HepG2 (cell line): Measurements from ENCODE around the gene ZG16. TPM values are rescaled to one million over a fixed set of nuclear protein-coding genes. Genes with fewer than 3 reads are reported as not detected.

Source experiments
- CBX1 ChIP-seq: IDR thresholded peaks from one replicate; pipeline ENCODE4 v1.6.1; 2016; ENCODE audit warnings: antibody characterized with exemption, low read depth
- CHD4 ChIP-seq: fragments of 200-600 bp; sonication (generic); IDR thresholded peaks from 2 replicates; pipeline ENCODE4 v1.7.0; 2017; ENCODE audit warnings: mild to moderate bottlenecking, low read length, borderline replicate concordance
- EEA1 ChIP-seq: sonication (generic); formaldehyde crosslinking; IDR thresholded peaks from 2 replicates; pipeline ENCODE4 v1.5.1; 2020; ENCODE audit warnings: mild to moderate bottlenecking, missing genetic modification reagents, borderline replicate concordance
- MIER3 ChIP-seq: IDR thresholded peaks from 2 replicates; pipeline ENCODE4 v1.6.1; 2016; ENCODE audit warnings: missing compliant biosample characterization, borderline replicate concordance
- MZF1 ChIP-seq: sonication (generic); formaldehyde crosslinking; IDR thresholded peaks from 2 replicates; pipeline ENCODE4 v1.8.1; 2023; ENCODE audit warnings: mild to moderate bottlenecking, missing genetic modification reagents, borderline replicate concordance
- PLRG1 ChIP-seq: fragments of 450-650 bp; conservative IDR thresholded peaks from 2 replicates; pipeline ENCODE4 v1.6.1; 2016
- RBAK ChIP-seq: sonication (generic); formaldehyde crosslinking; IDR thresholded peaks from 2 replicates; pipeline ENCODE4 v1.5.1; 2020; ENCODE audit warnings: mild to moderate bottlenecking, missing genetic modification reagents
- RELA ChIP-seq: sonication (generic); formaldehyde crosslinking; IDR thresholded peaks from 2 replicates; pipeline ENCODE4 v1.4.0; 2020; ENCODE audit warnings: missing genetic modification reagents
- SMYD3 ChIP-seq: sonication (generic); formaldehyde crosslinking; IDR thresholded peaks from 2 replicates; pipeline ENCODE4 v1.8.1; 2023; ENCODE audit warnings: mild to moderate bottlenecking, missing genetic modification reagents
- TBL1XR1 ChIP-seq: fragments of 150-350 bp; IDR thresholded peaks from 2 replicates; pipeline ENCODE4 v1.6.1; 2014; ENCODE audit warnings: borderline replicate concordance, low read length; ENCODE audit not compliant: partially characterized antibody
- ZNF552 ChIP-seq: sonication (generic); formaldehyde crosslinking; IDR thresholded peaks from 2 replicates; pipeline ENCODE4 v1.9.0; 2022; ENCODE audit warnings: missing genetic modification reagents, mild to moderate bottlenecking, borderline replicate concordance
- ZNF569 ChIP-seq: sonication (generic); formaldehyde crosslinking; IDR thresholded peaks from 2 replicates; pipeline ENCODE4 v1.5.0; 2020; ENCODE audit warnings: mild to moderate bottlenecking, missing genetic modification reagents, moderate library complexity, borderline replicate concordance
- ZNF619 ChIP-seq: sonication (generic); formaldehyde crosslinking; IDR thresholded peaks from 2 replicates; pipeline ENCODE4 v1.4.0; 2020; ENCODE audit warnings: mild to moderate bottlenecking, missing genetic modification reagents
- polyA plus RNA-seq, 8 experiments: library from polyadenylated mRNA; depleted of rRNA in 3 of 8; stranded (reverse) in 7 of 8; unstranded in 1 of 8; fragments of >200 nt; fragmentation: Illumina TruSeq in 4 of 8; extraction: Trizol in 4 of 8; gene quantifications; 2 replicates each; pipeline versions ENCODE4 v1.2.1 to v1.2.3, GENCODE V29; 2011 to 2016; ENCODE audit warnings: low read depth in 4 of 8, missing spikeins in 1 of 8, mixed read lengths in 1 of 8; ENCODE audit not compliant: insufficient read depth in 1 of 8
- total RNA-seq, 5 experiments: library from RNA; depleted of rRNA; stranded (reverse); fragments of >200 nt; fragmentation: Illumina TruSeq; extraction: Trizol; gene quantifications; 2 replicates each; pipeline ENCODE4 v1.2.3, GENCODE V29; 2016; ENCODE audit warnings: low read depth in 1 of 5
- TF ChIP-seq, protein P1 (sequence below): sonication (generic); formaldehyde crosslinking; IDR thresholded peaks from 2 replicates; pipeline ENCODE4 v1.4.0; 2020; ENCODE audit warnings: missing genetic modification reagents
- TF ChIP-seq, protein P2 (sequence below): sonication (generic); formaldehyde crosslinking; IDR thresholded peaks from 2 replicates; pipeline ENCODE4 v1.4.0; 2020; ENCODE audit warnings: missing genetic modification reagents, mild to moderate bottlenecking, borderline replicate concordance
- TF ChIP-seq, protein P3 (sequence below): sonication (generic); formaldehyde crosslinking; IDR thresholded peaks from 2 replicates; pipeline ENCODE4 v1.5.0; 2020; ENCODE audit warnings: mild to moderate bottlenecking, missing genetic modification reagents
- TF ChIP-seq, protein P4 (sequence below): IDR thresholded peaks from 2 replicates; pipeline ENCODE4 v1.6.1; 2016; ENCODE audit warnings: low read depth, control low read depth
- TF ChIP-seq, protein P5 (sequence below): sonication (generic); formaldehyde crosslinking; IDR thresholded peaks from 2 replicates; pipeline ENCODE4 v1.8.1; 2023; ENCODE audit warnings: mild to moderate bottlenecking, missing genetic modification reagents

The ZG16 gene
- total and polyA plus RNA-seq, 2 of the 13 experiments (the other 11 are each of a cell fraction or from before 2014, with no cell fraction given), result 0.04 to 0.07 TPM

DNA sequence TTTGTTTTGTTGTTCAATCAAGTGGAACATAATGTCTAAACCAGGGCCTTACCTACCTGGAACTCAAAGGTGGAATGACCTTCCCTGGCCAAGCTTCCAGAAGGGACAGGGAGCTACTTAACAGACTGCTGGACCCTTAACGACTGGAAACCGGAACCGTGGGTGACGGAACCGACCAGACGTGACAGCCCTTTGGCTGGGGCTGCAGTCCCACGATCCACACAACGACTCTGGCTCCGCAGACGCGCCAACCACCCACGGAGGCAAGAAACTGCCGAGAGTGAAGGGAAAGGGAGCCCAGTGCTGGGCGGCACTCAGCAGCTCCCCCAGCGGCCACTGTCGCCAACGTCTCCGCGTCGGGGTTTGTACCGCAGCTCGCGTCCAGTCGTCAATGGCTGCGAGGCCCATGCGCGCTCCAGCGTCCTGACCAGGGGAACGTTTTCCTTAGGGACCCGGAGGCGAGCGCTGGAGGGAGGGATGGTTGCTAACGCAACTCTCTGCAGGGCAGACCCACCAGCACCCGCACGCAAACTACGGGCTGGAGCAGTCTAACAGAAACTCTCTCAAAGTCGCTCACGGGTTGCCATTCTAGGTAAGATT is 6.9 kb downstream of the ZG16 start (continued):
- peak; percentile 51; the same call in 1 of the 2 replicates for TF ChIP-seq ZNF552 (CRISPR knock-in tag)
- peak; percentile 26 for TF ChIP-seq TBL1XR1
- TF ChIP-seq MZF1 (CRISPR knock-in tag), result no peak
- TF ChIP-seq ZNF619, result no peak
- peak; percentile 54; the same call in 1 of the 2 replicates for TF ChIP-seq MIER3
- TF ChIP-seq RELA (CRISPR knock-in tag), result peak; percentile 69; the same call in 1 of the 2 replicates
- TF ChIP-seq PLRG1, result no peak
- TF ChIP-seq, protein P1, sequence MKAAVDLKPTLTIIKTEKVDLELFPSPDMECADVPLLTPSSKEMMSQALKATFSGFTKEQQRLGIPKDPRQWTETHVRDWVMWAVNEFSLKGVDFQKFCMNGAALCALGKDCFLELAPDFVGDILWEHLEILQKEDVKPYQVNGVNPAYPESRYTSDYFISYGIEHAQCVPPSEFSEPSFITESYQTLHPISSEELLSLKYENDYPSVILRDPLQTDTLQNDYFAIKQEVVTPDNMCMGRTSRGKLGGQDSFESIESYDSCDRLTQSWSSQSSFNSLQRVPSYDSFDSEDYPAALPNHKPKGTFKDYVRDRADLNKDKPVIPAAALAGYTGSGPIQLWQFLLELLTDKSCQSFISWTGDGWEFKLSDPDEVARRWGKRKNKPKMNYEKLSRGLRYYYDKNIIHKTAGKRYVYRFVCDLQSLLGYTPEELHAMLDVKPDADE (CRISPR knock-in tag), result no peak
- TF ChIP-seq RBAK, result no peak
- no peak for TF ChIP-seq SMYD3 (CRISPR knock-in tag)
- TF ChIP-seq ZNF569 (CRISPR knock-in tag), result no peak
- no peak for TF ChIP-seq CHD4
- 0 out of 2 replicates have a peak, but pooled peaks have one; percentile 3 for TF ChIP-seq EEA1 (CRISPR knock-in tag)
- TF ChIP-seq, protein P2, sequence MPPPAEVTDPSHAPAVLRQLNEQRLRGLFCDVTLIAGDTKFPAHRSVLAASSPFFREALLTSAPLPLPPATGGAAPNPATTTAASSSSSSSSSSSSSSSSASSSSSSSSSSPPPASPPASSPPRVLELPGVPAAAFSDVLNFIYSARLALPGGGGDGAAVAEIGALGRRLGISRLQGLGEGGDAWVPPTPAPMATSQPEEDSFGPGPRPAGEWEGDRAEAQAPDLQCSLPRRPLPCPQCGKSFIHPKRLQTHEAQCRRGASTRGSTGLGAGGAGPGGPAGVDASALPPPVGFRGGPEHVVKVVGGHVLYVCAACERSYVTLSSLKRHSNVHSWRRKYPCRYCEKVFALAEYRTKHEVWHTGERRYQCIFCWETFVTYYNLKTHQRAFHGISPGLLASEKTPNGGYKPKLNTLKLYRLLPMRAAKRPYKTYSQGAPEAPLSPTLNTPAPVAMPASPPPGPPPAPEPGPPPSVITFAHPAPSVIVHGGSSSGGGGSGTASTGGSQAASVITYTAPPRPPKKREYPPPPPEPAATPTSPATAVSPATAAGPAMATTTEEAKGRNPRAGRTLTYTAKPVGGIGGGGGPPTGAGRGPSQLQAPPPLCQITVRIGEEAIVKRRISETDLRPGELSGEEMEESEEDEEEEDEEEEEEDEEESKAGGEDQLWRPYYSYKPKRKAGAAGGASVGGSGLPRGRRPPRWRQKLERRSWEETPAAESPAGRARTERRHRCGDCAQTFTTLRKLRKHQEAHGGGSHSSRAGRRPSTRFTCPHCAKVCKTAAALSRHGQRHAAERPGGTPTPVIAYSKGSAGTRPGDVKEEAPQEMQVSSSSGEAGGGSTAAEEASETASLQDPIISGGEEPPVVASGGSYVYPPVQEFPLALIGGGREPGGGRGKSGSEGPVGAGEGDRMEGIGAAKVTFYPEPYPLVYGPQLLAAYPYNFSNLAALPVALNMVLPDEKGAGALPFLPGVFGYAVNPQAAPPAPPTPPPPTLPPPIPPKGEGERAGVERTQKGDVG (CRISPR knock-in tag), result peak; percentile 92; the same call in 1 of the 2 replicates
- TF ChIP-seq, protein P3, sequence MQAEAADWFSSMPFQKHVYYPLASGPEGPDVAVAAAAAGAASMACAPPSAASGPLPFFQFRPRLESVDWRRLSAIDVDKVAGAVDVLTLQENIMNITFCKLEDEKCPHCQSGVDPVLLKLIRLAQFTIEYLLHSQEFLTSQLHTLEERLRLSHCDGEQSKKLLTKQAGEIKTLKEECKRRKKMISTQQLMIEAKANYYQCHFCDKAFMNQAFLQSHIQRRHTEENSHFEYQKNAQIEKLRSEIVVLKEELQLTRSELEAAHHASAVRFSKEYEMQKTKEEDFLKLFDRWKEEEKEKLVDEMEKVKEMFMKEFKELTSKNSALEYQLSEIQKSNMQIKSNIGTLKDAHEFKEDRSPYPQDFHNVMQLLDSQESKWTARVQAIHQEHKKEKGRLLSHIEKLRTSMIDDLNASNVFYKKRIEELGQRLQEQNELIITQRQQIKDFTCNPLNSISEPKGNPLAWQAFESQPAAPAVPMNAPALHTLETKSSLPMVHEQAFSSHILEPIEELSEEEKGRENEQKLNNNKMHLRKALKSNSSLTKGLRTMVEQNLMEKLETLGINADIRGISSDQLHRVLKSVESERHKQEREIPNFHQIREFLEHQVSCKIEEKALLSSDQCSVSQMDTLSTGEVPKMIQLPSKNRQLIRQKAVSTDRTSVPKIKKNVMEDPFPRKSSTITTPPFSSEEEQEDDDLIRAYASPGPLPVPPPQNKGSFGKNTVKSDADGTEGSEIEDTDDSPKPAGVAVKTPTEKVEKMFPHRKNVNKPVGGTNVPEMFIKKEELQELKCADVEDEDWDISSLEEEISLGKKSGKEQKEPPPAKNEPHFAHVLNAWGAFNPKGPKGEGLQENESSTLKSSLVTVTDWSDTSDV (CRISPR knock-in tag), result no peak
- TF ChIP-seq, protein P4, sequence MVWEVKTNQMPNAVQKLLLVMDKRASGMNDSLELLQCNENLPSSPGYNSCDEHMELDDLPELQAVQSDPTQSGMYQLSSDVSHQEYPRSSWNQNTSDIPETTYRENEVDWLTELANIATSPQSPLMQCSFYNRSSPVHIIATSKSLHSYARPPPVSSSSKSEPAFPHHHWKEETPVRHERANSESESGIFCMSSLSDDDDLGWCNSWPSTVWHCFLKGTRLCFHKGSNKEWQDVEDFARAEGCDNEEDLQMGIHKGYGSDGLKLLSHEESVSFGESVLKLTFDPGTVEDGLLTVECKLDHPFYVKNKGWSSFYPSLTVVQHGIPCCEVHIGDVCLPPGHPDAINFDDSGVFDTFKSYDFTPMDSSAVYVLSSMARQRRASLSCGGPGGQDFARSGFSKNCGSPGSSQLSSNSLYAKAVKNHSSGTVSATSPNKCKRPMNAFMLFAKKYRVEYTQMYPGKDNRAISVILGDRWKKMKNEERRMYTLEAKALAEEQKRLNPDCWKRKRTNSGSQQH, result 0 out of 2 replicates have a peak, but pooled peaks have one; percentile 69
- peak; percentile 71 for TF ChIP-seq CBX1
- TF ChIP-seq, protein P5, sequence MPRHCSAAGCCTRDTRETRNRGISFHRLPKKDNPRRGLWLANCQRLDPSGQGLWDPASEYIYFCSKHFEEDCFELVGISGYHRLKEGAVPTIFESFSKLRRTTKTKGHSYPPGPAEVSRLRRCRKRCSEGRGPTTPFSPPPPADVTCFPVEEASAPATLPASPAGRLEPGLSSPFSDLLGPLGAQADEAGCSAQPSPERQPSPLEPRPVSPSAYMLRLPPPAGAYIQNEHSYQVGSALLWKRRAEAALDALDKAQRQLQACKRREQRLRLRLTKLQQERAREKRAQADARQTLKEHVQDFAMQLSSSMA, result no peak
